H1 (cell line): ENCODE results near the gene OR2L3. TPM values are rescaled to one million over a fixed set of nuclear protein-coding genes. Genes with fewer than 3 reads are reported as not detected.

Source experiments
- RNF2 ChIP-seq: fragments of 200-900, 300-1000 bp; sonication (generic); IDR thresholded peaks from 2 replicates; pipeline ENCODE4 v1.7.1; 2016; ENCODE audit warnings: borderline replicate concordance, low read depth, mild to moderate bottlenecking, antibody characterized with exemption, low read length; ENCODE audit not compliant: poor library complexity, severe bottlenecking; ENCODE audit errors: missing control alignments
- polyA plus RNA-seq, 7 experiments: library from polyadenylated mRNA; depleted of rRNA in 3 of 7; stranded (reverse) in 5 of 7; unstranded in 2 of 7; fragments of >200 nt in 5 of 7; fragments of 200-250 nt in 2 of 7; gene quantifications; 1 replicate in 5 of 7; 2 replicates in 1 of 7; 4 replicates in 1 of 7; pipeline versions ENCODE4 v1.2.1 to v1.2.3, GENCODE V29; 2011 to 2013; ENCODE audit warnings: missing spikeins in 2 of 7, mixed read lengths in 2 of 7
- total RNA-seq: library from RNA; stranded (reverse); fragmentation: NEBNext Ultra II Directional; extraction: Animal tissue kit (Norgen Biotek cat#: 25700); gene quantifications from 2 replicates; pipeline ENCODE4 v1.2.1, GENCODE V29; 2021
- TF ChIP-seq, protein P1 (sequence below), 3 experiments: IDR thresholded peaks; 1 replicate in 2 of 3; 2 replicates in 1 of 3; pipeline versions ENCODE4 v1.5.1 to v1.6.1; 2011; ENCODE audit warnings: low read length in 3 of 3, mild to moderate bottlenecking in 3 of 3, inconsistent platforms in 2 of 3, low read depth in 1 of 3, moderate library complexity in 1 of 3; ENCODE audit not compliant: insufficient read depth in 1 of 3; ENCODE audit errors: control extremely low read depth in 1 of 3
- TF ChIP-seq, protein P2 (sequence below): IDR thresholded peaks from 2 replicates; pipeline ENCODE4 v1.6.1; 2011; ENCODE audit warnings: low read length, improper control_type of control experiment
- TF ChIP-seq, protein P3 (sequence below): IDR thresholded peaks from 2 replicates; pipeline ENCODE4 v1.6.1; 2011; ENCODE audit warnings: low read depth, mild to moderate bottlenecking, low read length; ENCODE audit not compliant: insufficient read depth

OR2L3 gene
- total and polyA plus RNA-seq, 2 of the 8 experiments (the other 6 are each of a cell fraction or from before 2014, with no cell fraction given): not detected

DNA sequence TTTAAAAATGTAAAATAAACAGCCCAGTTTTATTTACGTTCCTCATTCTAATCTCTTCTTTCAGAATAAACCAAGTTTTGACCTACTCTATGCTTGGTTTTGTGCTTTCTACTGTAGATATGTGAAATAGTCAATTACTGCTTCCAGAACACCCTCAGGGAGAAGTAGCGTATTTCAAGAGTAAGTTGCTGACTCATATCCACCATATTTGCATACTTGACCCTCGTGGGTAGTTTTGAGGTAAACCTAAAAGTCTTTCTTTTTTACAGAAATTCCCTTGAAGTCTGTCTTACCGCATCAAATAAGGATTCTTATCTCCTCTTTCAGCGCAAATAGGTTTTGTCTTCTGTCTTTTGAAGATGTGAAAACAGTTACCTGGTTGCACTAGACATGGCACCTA lies 1.4 kb upstream of the OR2L3 start (continued):
- TF ChIP-seq, protein P1, sequence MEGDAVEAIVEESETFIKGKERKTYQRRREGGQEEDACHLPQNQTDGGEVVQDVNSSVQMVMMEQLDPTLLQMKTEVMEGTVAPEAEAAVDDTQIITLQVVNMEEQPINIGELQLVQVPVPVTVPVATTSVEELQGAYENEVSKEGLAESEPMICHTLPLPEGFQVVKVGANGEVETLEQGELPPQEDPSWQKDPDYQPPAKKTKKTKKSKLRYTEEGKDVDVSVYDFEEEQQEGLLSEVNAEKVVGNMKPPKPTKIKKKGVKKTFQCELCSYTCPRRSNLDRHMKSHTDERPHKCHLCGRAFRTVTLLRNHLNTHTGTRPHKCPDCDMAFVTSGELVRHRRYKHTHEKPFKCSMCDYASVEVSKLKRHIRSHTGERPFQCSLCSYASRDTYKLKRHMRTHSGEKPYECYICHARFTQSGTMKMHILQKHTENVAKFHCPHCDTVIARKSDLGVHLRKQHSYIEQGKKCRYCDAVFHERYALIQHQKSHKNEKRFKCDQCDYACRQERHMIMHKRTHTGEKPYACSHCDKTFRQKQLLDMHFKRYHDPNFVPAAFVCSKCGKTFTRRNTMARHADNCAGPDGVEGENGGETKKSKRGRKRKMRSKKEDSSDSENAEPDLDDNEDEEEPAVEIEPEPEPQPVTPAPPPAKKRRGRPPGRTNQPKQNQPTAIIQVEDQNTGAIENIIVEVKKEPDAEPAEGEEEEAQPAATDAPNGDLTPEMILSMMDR (IDR thresholded peaks at IDR 0.05; ENCODE audit: control extremely low read depth in 1 of 3, insufficient read depth in 1 of 3, low read depth in 1 of 3, low read length in 3 of 3): no peak
- TF ChIP-seq, protein P2, sequence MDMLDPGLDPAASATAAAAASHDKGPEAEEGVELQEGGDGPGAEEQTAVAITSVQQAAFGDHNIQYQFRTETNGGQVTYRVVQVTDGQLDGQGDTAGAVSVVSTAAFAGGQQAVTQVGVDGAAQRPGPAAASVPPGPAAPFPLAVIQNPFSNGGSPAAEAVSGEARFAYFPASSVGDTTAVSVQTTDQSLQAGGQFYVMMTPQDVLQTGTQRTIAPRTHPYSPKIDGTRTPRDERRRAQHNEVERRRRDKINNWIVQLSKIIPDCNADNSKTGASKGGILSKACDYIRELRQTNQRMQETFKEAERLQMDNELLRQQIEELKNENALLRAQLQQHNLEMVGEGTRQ: no peak
- TF ChIP-seq, protein P3, sequence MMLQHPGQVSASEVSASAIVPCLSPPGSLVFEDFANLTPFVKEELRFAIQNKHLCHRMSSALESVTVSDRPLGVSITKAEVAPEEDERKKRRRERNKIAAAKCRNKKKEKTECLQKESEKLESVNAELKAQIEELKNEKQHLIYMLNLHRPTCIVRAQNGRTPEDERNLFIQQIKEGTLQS: no peak
- TF ChIP-seq RNF2: no peak
